HG02763 (cell line): ENCODE data around the gene PRG2.

Experiments
- ATAC-seq: cut with Tn5 transposase; IDR thresholded peaks from one replicate; pipeline ENCODE4 v1.9.1; 2021; ENCODE audit warnings: mild to moderate bottlenecking, moderate library complexity; ENCODE audit not compliant: unreplicated experiment

Gene PRG2, protein sequence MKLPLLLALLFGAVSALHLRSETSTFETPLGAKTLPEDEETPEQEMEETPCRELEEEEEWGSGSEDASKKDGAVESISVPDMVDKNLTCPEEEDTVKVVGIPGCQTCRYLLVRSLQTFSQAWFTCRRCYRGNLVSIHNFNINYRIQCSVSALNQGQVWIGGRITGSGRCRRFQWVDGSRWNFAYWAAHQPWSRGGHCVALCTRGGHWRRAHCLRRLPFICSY

DNA sequence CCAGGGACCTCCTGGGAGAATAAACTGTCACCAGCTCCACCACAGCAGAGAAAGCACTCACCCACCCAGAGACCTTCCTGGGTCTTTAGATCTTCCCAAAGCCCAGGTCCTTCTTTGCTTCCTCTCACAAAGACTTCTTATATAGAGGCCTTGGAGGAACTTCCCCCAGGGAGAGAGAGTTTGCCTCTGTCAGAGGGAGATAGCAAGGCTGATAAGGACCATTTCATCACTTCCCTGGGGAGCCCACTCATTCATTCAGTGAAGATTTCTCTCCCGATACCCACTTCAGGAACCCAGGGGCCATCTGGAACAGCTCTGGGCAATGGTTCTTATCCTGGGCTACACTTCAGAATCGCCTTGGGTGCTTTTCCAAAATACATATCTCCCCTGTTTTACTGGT, at the start of gene PRG2:
Gene PRG2 (minus strand): TSS at position 116 of the 400 bp plus-strand sequence. CDS start 706 bp downstream, outside the sequence.
- ATAC-seq, result no peak

DNA sequence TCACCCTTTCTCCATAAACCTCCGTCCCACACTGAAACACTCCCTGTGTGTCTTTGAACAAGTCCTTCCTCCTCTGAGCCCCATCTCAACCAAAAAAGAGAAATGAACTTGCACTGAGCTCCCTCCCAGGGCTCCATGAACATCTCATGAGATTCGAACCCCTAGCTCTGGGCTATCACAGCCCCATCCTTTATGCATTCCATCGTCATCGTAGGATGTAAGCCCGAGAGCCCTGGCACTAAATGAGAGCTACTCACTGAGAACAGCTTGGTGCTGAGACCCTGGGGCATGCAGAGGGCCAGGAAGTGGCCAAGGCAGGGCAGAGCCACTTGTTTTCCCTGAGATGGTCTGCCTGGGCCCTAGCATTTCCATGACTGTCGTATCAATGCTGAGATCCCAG, 49.3 kb upstream of the PRG2 start:
- no peak for ATAC-seq

GRCh38 chr11:57438345-57439285, 48.2 kb upstream of the PRG2 start:
- no peak for ATAC-seq

- ATAC-seq, result no peak
These were observed 45.6 kb upstream of the PRG2 start for GRCh38 chr11:57436031-57436430.

GRCh38 chr11:57434640-57435546, 44.4 kb upstream of the PRG2 start:
- no peak for ATAC-seq

DNA sequence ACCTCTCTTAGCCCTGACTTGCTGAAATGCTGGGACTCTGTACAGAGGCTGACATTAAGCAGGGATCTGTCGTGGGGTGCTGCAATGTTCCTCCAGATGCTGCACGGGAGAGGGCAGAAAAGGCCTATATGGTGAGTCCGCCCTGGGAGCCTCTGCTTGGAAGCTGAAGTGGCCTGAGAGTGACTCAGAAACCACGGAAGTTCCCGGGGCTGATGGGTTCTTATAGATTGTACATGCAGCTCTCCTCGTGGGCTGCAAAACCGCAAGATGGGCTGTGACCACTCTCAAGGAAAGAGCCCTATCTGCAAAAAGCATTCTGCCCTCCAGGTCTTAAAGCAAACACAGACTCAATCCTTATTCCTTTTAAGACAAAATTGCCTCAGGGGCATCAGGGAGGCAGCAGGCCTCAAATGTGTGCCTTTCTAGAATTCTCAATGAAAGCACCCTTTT, 42.3 kb upstream of the PRG2 start:
- no peak for ATAC-seq

DNA sequence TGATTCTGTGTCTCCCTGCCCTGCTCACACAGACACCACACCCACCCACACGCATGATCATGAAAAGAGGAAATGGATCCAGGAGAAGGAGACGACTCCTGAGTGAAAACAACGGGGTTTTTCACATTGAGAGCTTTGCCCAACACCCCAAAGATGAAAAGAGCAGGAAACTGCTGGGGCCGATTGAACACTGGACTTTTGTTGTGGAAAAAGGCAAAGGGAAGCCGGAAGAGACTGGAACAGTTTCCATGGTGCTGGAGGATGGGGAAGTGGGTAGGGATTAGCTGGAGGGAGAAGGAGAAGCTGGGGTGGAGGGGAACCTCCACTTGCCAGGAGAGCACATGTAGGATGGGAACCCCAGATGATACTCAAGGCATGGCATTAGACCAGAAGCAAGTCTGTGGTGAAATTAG, 41.7 kb upstream of the PRG2 start:
- no peak for ATAC-seq

DNA sequence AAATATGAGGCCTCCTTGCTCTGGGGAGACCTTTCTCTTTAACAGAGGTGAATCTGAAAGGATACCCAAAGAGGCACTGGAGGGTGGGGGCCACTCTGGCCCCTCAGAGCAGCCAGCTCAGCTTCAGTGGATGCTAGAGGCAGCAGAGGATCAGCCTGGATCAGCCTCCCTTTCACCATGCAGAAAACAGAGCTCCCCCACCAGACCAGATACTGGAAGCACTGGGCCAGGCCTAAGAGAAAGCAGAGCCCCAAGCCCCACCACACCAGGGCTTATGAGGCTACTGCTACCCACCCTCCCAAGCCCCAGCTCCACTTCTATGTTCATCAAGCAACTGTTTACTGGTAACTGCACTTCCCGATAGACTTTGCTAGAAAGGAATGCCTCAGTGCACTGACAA, 40.5 kb upstream of the PRG2 start:
- no peak for ATAC-seq

DNA sequence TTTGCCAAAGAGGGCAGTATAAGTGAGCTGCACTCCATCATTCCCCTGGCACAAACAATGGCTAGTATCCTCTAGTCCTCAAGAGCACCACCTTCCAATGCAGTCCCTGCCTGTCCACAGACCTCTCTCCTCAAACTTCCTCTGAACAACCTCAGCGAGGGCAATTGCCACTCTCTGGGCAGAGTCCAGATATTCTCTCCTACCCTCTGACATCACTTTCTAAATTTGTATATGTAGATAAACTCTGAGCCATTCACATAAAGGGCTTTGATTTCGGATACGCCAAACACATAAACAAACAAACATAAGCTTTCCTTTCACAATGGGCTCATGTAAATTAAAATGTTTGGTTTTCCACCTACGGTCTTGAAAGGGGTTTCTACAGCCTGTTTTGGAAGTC, 39.5 kb upstream of the PRG2 start:
- no peak for ATAC-seq

DNA sequence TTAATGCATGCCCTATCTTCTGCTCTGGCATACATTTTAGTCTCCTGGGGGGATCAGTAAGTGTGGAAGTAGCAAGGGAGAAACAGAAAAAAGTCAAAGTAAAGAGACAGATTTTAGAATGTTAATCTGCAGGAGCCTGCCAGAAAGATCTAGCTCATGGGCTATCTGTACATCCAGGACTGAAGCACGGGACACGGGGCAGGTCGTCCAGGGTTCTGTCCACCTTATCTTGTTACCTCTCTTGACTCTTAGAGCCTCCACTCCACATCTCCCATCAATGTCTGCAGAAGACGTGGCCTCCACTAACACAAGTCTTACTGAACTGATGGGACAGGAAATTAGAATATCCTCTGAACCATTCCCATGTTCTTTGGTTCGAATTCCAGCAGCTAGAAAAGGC, 38.2 kb upstream of the PRG2 start:
- no peak for ATAC-seq

DNA sequence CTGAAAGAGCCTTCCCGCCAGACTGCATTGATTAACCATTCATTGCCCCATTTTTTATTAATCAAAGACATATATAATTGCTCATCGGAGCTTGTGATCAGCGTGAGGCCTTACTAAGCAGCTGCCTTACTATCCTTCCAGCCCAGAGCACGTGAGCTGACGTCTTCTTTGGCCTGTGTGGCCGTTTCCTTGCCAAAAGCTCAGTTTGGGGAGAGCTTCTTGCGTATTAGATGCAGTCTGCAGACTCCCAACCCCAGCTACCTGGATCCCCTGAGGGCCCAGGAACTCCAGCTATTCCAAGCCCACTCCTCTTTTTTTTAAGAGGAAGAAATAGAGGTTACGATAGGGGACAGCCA, 37.3 kb upstream of the PRG2 start:
- ATAC-seq, result no peak

DNA sequence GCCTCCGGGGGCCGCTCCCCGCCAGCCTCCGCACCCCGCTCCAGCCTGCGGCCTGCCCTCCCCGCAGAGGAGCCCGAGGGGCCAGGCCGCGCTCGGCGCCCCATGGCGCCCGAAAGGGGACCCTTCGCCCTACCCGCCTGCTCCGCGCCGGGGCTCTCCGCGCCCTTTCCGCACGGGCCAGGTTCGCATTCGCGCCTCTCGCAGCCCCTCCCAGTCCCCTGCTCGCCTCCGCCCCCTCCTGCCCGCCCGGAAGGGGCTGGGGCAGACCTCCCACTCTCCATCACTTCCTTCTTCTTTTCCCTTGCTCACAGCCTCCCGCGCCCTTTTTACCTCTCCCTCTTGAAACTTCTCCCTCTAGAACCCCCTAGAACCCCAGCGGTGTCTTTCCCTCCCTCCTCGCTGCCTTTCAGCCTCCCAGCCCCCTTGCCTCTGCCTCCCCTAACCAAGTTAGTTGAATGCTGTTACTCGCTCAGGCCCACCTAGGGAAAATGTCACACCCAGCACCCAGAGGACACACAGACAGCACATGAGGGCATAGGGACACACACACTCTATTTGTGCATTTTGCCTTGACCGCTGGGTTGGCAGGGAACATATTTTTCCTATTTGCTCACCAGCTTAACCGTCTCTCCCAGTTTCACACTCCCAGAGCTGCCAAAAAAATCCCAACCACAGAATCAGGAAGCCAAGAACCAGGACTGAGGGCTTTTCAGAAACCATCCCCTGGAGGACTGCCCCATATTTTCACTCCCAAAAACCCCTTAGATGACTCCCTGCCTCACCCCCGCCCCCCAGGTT, 36.7 kb upstream of the PRG2 start, which contains the start of gene SLC43A3:
Gene SLC43A3 (minus strand): TSS at position 193 of the 798 bp plus-strand sequence. CDS start 949 bp downstream, outside the sequence.
- ATAC-seq, result peak; percentile 54

- peak; percentile 1 for ATAC-seq
These were observed 36.0 kb upstream of the PRG2 start for GRCh38 chr11:57426439-57426928.

GRCh38 chr11:57425565-57426438, 35.4 kb upstream of the PRG2 start:
- ATAC-seq, result no peak

- peak; percentile 89 for ATAC-seq
These were observed 34.5 kb upstream of the PRG2 start for GRCh38 chr11:57424792-57425564.

DNA sequence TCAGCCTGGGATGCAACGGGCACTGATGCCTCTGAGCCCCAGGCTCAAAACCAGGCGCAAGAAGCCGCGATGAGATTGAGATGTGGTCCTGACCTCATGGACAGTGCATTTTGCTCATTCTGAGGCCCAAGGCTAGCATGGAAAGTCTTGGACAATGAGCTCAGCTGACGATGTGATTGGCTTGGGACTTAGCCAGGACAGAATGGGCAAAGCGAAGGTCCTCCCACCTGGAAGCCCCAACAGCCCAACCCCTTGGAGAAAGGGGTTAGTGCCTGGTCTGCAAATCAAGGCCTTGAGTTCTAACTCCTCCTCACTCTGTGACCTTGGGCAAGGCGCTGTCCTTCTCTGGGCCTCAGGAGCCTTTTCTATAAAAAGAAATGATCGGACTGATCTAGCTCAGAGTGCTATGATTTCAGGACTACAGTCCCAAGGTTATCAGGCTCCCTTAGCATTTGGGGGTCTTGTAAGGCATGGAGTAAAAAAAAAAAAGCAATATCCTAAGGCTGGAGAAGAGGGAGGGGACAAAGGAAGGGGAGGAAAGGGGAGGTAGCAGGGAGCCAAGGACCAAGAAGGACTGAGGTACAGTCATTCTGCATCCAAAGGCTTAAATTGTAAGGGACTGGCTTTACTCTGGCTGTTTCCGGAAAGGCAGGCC, 33.8 kb upstream of the PRG2 start:
- ATAC-seq, result no peak

GRCh38 chr11:57422669-57423068, 32.2 kb upstream of the PRG2 start:
- no peak for ATAC-seq

- ATAC-seq, result no peak
These were observed 31.4 kb upstream of the PRG2 start for GRCh38 chr11:57421805-57422204.
